Right atrium auricular region (tissue), 2 donors: ENCODE results near the gene ZNF334. TPM values are rescaled to one million over a fixed set of nuclear protein-coding genes. Genes with fewer than 3 reads are reported as not detected.

ENCODE experiments used
- DNase-seq: peaks from one replicate; pipeline ENCODE4 v3.0.0-alpha.2; 2019; ENCODE audit warnings: low spot score
- H3K27ac ChIP-seq, 2 donors: fragments of 200-600 bp; sonication (generic); 1 replicate in 1 of 2; 2 replicates in 1 of 2; pipeline ENCODE4 v1.5.1; 2016 to 2019
- H3K27me3 ChIP-seq, 2 donors: fragments of 200-600 bp; sonication (generic); one replicate each; pipeline versions ENCODE4 v1.5.1 to v1.6.0; 2017 to 2019
- H3K36me3 ChIP-seq: fragments of 200-600 bp; sonication (generic); one replicate; pipeline ENCODE4 v1.5.1; 2016
- H3K4me1 ChIP-seq, 2 donors: fragments of 200-600 bp; sonication (generic); one replicate each; pipeline versions ENCODE4 v1.5.1 to v1.6.0; 2017 to 2019
- H3K4me3 ChIP-seq, 2 donors: fragments of 200-600 bp; sonication (generic); 1 replicate in 1 of 2; 2 replicates in 1 of 2; pipeline ENCODE4 v1.5.1; 2017 to 2019; ENCODE audit warnings: mild to moderate bottlenecking in 1 of 2, moderate library complexity in 1 of 2
- H3K9me3 ChIP-seq, 2 donors: fragments of 200-600 bp; sonication (generic); one replicate each; pipeline ENCODE4 v1.5.1; 2019
- total RNA-seq, 2 donors: library from RNA; depleted of rRNA; stranded (reverse); fragments of >200 nt; gene quantifications; one replicate each; pipeline ENCODE4 v1.1.0, GENCODE V29; 2016
- TF ChIP-seq, protein P1 (sequence below), 2 donors: fragments of 200-600 bp; sonication (generic); IDR thresholded peaks; one replicate each; pipeline ENCODE4 v1.5.1; 2019; ENCODE audit warnings: antibody characterized with exemption in 2 of 2

The ZNF334 gene
- total RNA-seq, 2 donors from 2014 or later, result 0.79 to 1.3 TPM

DNA sequence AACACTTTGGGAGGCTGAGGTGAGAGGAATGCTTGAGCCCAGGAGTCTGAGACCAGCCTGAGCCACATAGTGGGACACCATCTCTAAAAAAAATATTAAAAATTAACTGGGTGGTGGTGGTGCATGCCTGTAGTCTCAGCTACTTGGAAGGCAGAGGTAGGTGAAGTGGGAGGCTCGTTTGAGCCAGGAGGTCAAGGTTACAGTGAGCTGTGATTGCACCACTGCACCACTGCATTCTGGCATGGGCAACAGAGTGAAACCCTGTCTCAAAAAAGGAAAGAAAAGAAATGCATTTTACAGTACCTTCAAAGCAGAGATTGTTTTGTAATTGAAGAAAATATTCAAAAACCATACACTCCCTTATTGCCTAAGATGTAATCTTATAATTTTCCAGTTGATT, 30.6 kb upstream of the ZNF334 start:
- H3K9me3 ChIP-seq, result no peaks in the 10 kb centered on the region
- no peaks in the 10 kb centered on the region for H3K36me3 ChIP-seq
- no peak overlapping the region for H3K27ac ChIP-seq
- H3K4me1 ChIP-seq, result no peaks in the 10 kb centered on the region
- DNase-seq, result no peak
- no peaks in the 10 kb centered on the region for H3K27me3 ChIP-seq
- no peak overlapping the region for H3K4me3 ChIP-seq
- TF ChIP-seq, protein P1, sequence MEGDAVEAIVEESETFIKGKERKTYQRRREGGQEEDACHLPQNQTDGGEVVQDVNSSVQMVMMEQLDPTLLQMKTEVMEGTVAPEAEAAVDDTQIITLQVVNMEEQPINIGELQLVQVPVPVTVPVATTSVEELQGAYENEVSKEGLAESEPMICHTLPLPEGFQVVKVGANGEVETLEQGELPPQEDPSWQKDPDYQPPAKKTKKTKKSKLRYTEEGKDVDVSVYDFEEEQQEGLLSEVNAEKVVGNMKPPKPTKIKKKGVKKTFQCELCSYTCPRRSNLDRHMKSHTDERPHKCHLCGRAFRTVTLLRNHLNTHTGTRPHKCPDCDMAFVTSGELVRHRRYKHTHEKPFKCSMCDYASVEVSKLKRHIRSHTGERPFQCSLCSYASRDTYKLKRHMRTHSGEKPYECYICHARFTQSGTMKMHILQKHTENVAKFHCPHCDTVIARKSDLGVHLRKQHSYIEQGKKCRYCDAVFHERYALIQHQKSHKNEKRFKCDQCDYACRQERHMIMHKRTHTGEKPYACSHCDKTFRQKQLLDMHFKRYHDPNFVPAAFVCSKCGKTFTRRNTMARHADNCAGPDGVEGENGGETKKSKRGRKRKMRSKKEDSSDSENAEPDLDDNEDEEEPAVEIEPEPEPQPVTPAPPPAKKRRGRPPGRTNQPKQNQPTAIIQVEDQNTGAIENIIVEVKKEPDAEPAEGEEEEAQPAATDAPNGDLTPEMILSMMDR (IDR thresholded peaks at IDR 0.05), result no peak

DNA sequence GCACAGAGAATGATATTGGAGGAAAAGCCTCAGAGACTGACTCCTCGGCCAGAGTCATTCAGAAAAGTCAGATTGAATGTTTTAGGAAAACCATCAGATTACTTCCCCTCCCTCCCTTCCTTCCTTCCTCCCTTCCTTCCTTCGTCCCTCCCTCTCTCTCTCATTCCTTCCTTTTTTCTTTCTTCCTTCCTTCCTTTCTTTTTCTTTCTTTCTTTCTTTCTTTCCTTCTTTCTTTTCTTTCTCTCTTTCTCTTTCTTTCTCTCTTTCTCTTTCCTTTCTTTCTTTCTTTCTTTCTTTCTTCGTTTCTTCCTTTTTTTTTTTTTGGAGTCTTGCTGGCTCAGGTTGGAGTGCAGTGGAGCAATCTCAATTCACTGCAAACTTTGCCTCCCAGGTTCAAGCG, 29.7 kb upstream of the ZNF334 start:
- no peaks in the 10 kb centered on the region for H3K36me3 ChIP-seq
- no peak overlapping the region for H3K4me3 ChIP-seq
- H3K27me3 ChIP-seq, result no peaks in the 10 kb centered on the region
- DNase-seq, result no peak
- H3K27ac ChIP-seq, result no peak overlapping the region
- H3K9me3 ChIP-seq, result no peaks in the 10 kb centered on the region
- no peaks in the 10 kb centered on the region for H3K4me1 ChIP-seq
- TF ChIP-seq, protein P1 (IDR thresholded peaks at IDR 0.05), result no peak

DNA sequence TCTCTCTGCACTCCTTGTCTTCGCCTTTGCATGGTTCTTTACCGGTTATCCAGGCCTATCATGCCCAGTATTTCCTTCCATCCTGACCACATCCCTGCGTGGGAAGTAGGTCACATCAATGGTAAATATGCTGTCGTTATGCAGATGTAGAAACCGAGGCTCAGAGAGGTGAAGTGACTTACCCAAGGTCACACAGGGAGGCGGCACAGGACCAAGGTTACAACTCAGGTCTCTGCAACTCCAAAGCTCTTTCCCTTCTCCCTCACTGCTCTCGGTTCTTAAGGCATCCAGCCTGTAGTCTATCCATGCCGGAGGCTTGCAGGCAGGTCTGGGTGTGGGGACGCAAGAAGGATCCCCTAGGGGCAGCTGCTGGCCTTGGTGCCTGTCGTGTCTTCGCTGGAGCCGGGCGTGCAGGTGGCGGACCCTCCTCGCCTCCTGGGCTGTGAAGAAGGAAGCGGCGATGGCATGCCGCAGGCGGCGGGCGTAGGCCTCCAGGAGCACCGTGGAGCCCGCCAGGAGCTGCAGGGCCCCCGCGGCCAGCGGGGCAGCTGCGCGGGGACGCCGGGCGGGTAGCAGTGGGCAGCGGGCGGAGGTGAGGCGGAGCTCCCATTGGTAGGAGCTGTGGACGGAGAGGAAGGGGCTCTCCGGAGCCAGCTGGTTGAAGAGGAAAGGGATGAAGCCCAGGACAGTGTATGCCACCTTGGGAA, 28.0 kb upstream of the ZNF334 start:
- no peak overlapping the region for H3K27ac ChIP-seq
- no peak overlapping the region for H3K4me3 ChIP-seq
- TF ChIP-seq, protein P1 (IDR thresholded peaks at IDR 0.05), result no peak
- no peaks in the 10 kb centered on the region for H3K27me3 ChIP-seq
- H3K4me1 ChIP-seq, result no peaks in the 10 kb centered on the region
- no peaks in the 10 kb centered on the region for H3K36me3 ChIP-seq
- no peaks in the 10 kb centered on the region for H3K9me3 ChIP-seq
- DNase-seq, result no peak

DNA sequence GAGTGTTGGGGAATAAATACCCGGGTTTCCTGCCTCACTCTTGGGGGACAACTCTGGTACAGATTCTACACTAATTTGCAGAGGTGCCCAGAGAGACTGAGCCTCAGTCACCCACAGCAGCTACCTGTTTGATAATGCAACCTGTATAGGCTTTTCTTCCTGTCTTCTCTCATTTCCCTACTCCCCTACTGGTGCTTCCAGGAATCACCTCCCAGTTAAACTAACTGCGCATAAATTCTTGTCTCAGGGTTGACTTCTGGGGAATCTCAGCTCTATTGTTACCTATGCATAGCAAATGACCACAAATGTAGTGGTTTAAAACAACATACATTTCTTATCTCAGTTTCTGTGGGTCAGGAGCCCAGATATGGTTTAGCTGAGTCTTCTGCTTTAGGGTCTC, 25.8 kb upstream of the ZNF334 start:
- Histone ChIP-seq H3K27ac (no peak overlapping the region), H3K9me3 (no peaks in the 10 kb centered on the region), H3K4me1 (no peaks in the 10 kb centered on the region), H3K4me3 (no peak overlapping the region), H3K36me3 (no peaks in the 10 kb centered on the region), H3K27me3 (no peaks in the 10 kb centered on the region)
- TF ChIP-seq, protein P1 (IDR thresholded peaks at IDR 0.05), result no peak
- DNase-seq, result no peak

DNA sequence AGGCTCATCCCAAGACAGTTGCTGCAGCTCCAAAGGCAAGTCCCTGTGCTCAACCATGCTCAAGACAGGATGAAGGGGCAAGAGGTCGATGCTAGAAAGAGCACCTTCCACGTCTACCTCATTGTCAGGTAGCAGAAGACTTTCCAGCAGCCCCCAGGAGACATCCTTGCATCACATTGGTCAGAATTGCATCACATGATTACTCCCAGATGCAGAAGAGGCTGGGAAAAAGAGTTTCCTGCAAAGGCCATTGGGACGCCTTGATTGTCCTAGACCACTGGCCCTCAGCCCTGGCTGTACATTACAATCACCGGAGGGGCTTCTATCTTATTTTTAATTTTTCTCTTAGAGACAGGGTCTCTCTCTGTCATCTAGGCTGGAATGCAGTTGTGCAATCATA, 17.3 kb upstream of the ZNF334 start:
- DNase-seq, result no peak
- Histone ChIP-seq H3K9me3 (no peaks in the 10 kb centered on the region), H3K36me3 (no peaks in the 10 kb centered on the region), H3K27me3 (no peaks in the 10 kb centered on the region), H3K4me1 (no peaks in the 10 kb centered on the region), H3K27ac (no peak overlapping the region), H3K4me3 (no peak overlapping the region)
- TF ChIP-seq, protein P1 (IDR thresholded peaks at IDR 0.05), result no peak
